Endothelial cell of umbilical vein (primary cell): Measurements from ENCODE around the gene EFHC2. TPM values are rescaled to one million over a fixed set of nuclear protein-coding genes. Genes with fewer than 3 reads are reported as not detected.

Source experiments
- BruUV-seq: library from RNA; stranded (reverse); fragments of 400-500 nt; replicated peaks from 2 replicates; lab custom pipeline; 2021; lab: Mats Ljungman, UMichigan
- CTCF ChIA-PET: fragments of 300-600, 350-600 bp; sonication (Branson Sonifier 250); formaldehyde crosslinking; loops from one replicate; lab custom pipeline; 2021; ENCODE audit warnings: antibody characterized with exemption, inconsistent platforms; lab: Charles Lee
- POLR2A ChIA-PET: fragments of 300-600, 350-600 bp; sonication (Branson Sonifier 250); formaldehyde crosslinking; loops from one replicate; lab custom pipeline; 2021; ENCODE audit warnings: antibody characterized with exemption, inconsistent platforms; lab: Charles Lee
- DNase-seq: peaks from one replicate; pipeline ENCODE4 v3.0.0-alpha.2; 2011; ENCODE audit warnings: low read depth, low spot score
- FAIRE-seq: peaks from 2 replicates; lab custom pipeline; 2011; peaks lifted over from hg19 to GRCh38; lab: Jason Lieb, UNC
- H2AFZ ChIP-seq: 2 replicates; pipeline ENCODE4 v1.6.0; 2012; ENCODE audit warnings: low read depth, low read length, control low read depth, inconsistent platforms
- H3K27ac ChIP-seq: 2 replicates; pipeline ENCODE4 v1.5.1; 2011; ENCODE audit warnings: low read depth, mild to moderate bottlenecking, control low read depth, low read length, moderate library complexity; ENCODE audit not compliant: insufficient read depth
- H3K27me3 ChIP-seq, 2 experiments: 2 replicates each; pipeline versions ENCODE4 v1.6.0 to v1.6.1; 2011; ENCODE audit warnings: low read length in 2 of 2, mixed read lengths in 1 of 2; ENCODE audit not compliant: control insufficient read depth in 2 of 2, insufficient read depth in 2 of 2
- H3K36me3 ChIP-seq, 2 experiments: 2 replicates in 1 of 2; 3 replicates in 1 of 2; pipeline ENCODE4 v1.5.1; 2011; ENCODE audit warnings: low read length in 2 of 2, mild to moderate bottlenecking in 1 of 2, moderate library complexity in 1 of 2; ENCODE audit not compliant: control insufficient read depth in 2 of 2, insufficient read depth in 2 of 2; ENCODE audit errors: extremely low read depth in 1 of 2
- H3K4me1 ChIP-seq: 3 replicates; pipeline ENCODE4 v1.5.1; 2011; ENCODE audit warnings: mild to moderate bottlenecking, low read length; ENCODE audit not compliant: control insufficient read depth, insufficient read depth; ENCODE audit errors: extremely low read depth
- H3K4me2 ChIP-seq: 2 replicates; pipeline ENCODE4 v1.6.1; 2011; ENCODE audit warnings: low read length, control low read depth, mixed read lengths; ENCODE audit not compliant: insufficient read depth
- H3K4me3 ChIP-seq, 3 experiments: fragments of 200-600 bp in 1 of 3; sonication (generic), shearing (Covaris generic) in 1 of 3; replicated peaks in 1 of 3; 2 replicates each; pipeline ENCODE4 v1.5.1; 2011 to 2016; ENCODE audit warnings: control low read depth in 3 of 3, low read length in 3 of 3, mild to moderate bottlenecking in 2 of 3, inconsistent platforms in 1 of 3, low read depth in 1 of 3, moderate library complexity in 1 of 3; ENCODE audit not compliant: insufficient read depth in 1 of 3
- H3K79me2 ChIP-seq: 2 replicates; pipeline ENCODE4 v1.6.0; 2012; ENCODE audit warnings: low read length, inconsistent platforms; ENCODE audit not compliant: control insufficient read depth, insufficient read depth
- H3K9ac ChIP-seq: replicated peaks from 2 replicates; pipeline ENCODE3; 2011; ENCODE audit warnings: low read length, control low read depth; ENCODE audit not compliant: insufficient read depth; ENCODE audit errors: extremely low read depth
- H3K9me1 ChIP-seq: replicated peaks from 3 replicates; pipeline ENCODE4 v1.6.0; 2011; ENCODE audit warnings: mild to moderate bottlenecking, low read length; ENCODE audit not compliant: control insufficient read depth, insufficient read depth; ENCODE audit errors: extremely low read depth
- H3K9me3 ChIP-seq: replicated peaks from 2 replicates; pipeline ENCODE4 v1.5.1; 2012; ENCODE audit warnings: low read length, inconsistent platforms; ENCODE audit not compliant: control insufficient read depth, insufficient read depth
- H4K20me1 ChIP-seq: replicated peaks from 2 replicates; pipeline ENCODE3; 2011; ENCODE audit warnings: mild to moderate bottlenecking, low read length; ENCODE audit not compliant: control insufficient read depth, insufficient read depth; ENCODE audit errors: extremely low read depth
- EZH2 ChIP-seq: IDR thresholded peaks from 2 replicates; pipeline ENCODE4 v1.6.1; 2012; ENCODE audit warnings: borderline replicate concordance, low read depth, mild to moderate bottlenecking, moderate library complexity, low read length, inconsistent platforms; ENCODE audit not compliant: severe bottlenecking
- FOS ChIP-seq: IDR thresholded peaks from 2 replicates; pipeline ENCODE4 v1.6.1; 2011; ENCODE audit warnings: mild to moderate bottlenecking, low read length, moderate library complexity, borderline replicate concordance; ENCODE audit not compliant: insufficient read depth
- GATA2 ChIP-seq: IDR thresholded peaks from 2 replicates; pipeline ENCODE4 v1.7.0; 2011; ENCODE audit warnings: low read depth, mild to moderate bottlenecking, moderate library complexity, mixed read lengths, low read length; ENCODE audit not compliant: insufficient read length, insufficient read depth
- JUN ChIP-seq: IDR thresholded peaks from 2 replicates; pipeline ENCODE4 v1.6.1; 2011; ENCODE audit warnings: borderline replicate concordance, low read depth; ENCODE audit not compliant: insufficient read length, insufficient read depth
- MYC ChIP-seq: IDR thresholded peaks from one replicate; pipeline ENCODE4 v1.6.1; 2011; ENCODE audit warnings: mild to moderate bottlenecking, low read depth, low read length
- POLR2A ChIP-seq: IDR thresholded peaks from 2 replicates; pipeline ENCODE4 v1.6.1; 2012; ENCODE audit warnings: low read depth, mild to moderate bottlenecking, control low read depth, low read length
- POLR2AphosphoS5 ChIP-seq: IDR thresholded peaks from 2 replicates; pipeline ENCODE4 v1.6.1; 2012; ENCODE audit warnings: low read depth, mild to moderate bottlenecking, control low read depth, low read length, moderate library complexity; ENCODE audit not compliant: insufficient read depth
- dilution Hi-C: fragments of 300-500 bp; cut with MboI; formaldehyde crosslinking; loops from one replicate; pipeline ENCODE4 v1.15.0; 2019; ENCODE audit warnings: low sequenced_read_pairs; ENCODE audit not compliant: extremely low pct_ligation_motif_present
- intact Hi-C: fragments of 100-400 bp; cut with micrococcal nuclease; formaldehyde crosslinking; loops from one replicate; pipeline ENCODE4 v1.10.0; 2022
- polyA plus RNA-seq, 4 experiments: library from polyadenylated mRNA; depleted of rRNA in 3 of 4; stranded (reverse) in 3 of 4; unstranded in 1 of 4; fragments of >200 nt; gene quantifications; 2 replicates each; pipeline versions ENCODE4 v1.2.1 to v1.2.3, GENCODE V29; 2011 to 2012; ENCODE audit warnings: missing spikeins in 1 of 4
- total RNA-seq: library from RNA; stranded (reverse); gene quantifications from 2 replicates; pipeline ENCODE4 v1.2.3, GENCODE V29; 2021
- TF ChIP-seq, protein P1 (sequence below), 2 donors: IDR thresholded peaks; 1 replicate in 1 of 2; 2 replicates in 1 of 2; pipeline ENCODE4 v1.5.1; 2011; ENCODE audit warnings: low read length in 2 of 2, mild to moderate bottlenecking in 2 of 2, moderate library complexity in 2 of 2, control low read depth in 1 of 2, inconsistent platforms in 1 of 2, low read depth in 1 of 2; ENCODE audit not compliant: insufficient read depth in 1 of 2; ENCODE audit errors: extremely low read depth in 1 of 2
- TF ChIP-seq, protein P2 (sequence below): IDR thresholded peaks from 2 replicates; pipeline ENCODE4 v1.6.1; 2011; ENCODE audit not compliant: insufficient read depth, insufficient read length

Gene EFHC2
- total and polyA plus RNA-seq, 2 donors (not counting 3 experiments of a cell fraction or from before 2014, with no cell fraction given), result not detected

DNA sequence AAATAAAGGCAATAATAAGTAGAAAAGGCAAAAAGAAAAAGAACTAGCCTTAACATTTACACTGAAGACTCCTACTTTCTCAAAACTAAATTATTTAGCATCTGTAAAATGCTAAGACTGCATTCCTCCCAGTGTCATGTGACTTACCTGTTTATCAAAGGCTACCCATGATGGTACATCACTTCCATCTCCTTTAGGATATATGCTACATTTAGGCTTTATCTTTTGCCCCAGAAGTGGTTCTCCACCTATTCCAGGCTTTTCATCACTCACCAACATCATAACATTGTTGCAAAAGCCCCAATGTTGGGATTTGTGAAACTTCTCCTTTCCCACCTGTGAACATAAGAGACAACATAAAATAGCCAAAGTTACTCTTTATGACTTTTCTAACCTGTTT is 31.1 kb downstream of the EFHC2 start:
- no peak for FAIRE-seq

More for the DNA sequence above, 31.1 kb downstream of the EFHC2 start:
- no peaks in the 10 kb centered on the region for H3K9me3 ChIP-seq
- H3K9me1 ChIP-seq, result no peaks in the 10 kb centered on the region
- ChIA-PET POLR2A (no interaction called here), CTCF (no interaction called here)
- no peak overlapping the region for H3K4me3 ChIP-seq
- H3K27me3 ChIP-seq, result no peaks in the 10 kb centered on the region
- no peaks in the 10 kb centered on the region for H3K36me3 ChIP-seq
- no peaks in the 10 kb centered on the region for H3K79me2 ChIP-seq
- intact Hi-C loops, result no loop called here
- no peaks in the 10 kb centered on the region for H4K20me1 ChIP-seq
- H3K4me2 ChIP-seq, result no peak overlapping the region
- BruUV-seq, result no TSS peak
- no peak overlapping the region for H2AFZ ChIP-seq
- no peak overlapping the region for H3K27ac ChIP-seq
- dilution Hi-C loops, result no loop called here
- DNase-seq, result no peak
- H3K4me1 ChIP-seq, result no peaks in the 10 kb centered on the region
- H3K9ac ChIP-seq, result no peak overlapping the region
- TF ChIP-seq, protein P1, sequence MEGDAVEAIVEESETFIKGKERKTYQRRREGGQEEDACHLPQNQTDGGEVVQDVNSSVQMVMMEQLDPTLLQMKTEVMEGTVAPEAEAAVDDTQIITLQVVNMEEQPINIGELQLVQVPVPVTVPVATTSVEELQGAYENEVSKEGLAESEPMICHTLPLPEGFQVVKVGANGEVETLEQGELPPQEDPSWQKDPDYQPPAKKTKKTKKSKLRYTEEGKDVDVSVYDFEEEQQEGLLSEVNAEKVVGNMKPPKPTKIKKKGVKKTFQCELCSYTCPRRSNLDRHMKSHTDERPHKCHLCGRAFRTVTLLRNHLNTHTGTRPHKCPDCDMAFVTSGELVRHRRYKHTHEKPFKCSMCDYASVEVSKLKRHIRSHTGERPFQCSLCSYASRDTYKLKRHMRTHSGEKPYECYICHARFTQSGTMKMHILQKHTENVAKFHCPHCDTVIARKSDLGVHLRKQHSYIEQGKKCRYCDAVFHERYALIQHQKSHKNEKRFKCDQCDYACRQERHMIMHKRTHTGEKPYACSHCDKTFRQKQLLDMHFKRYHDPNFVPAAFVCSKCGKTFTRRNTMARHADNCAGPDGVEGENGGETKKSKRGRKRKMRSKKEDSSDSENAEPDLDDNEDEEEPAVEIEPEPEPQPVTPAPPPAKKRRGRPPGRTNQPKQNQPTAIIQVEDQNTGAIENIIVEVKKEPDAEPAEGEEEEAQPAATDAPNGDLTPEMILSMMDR (IDR thresholded peaks at IDR 0.05; ENCODE audit: extremely low read depth in 1 of 2, insufficient read depth in 1 of 2, low read depth in 1 of 2, low read length in 2 of 2), result no peak
- TF ChIP-seq JUN (no peak), POLR2A (no peak), EZH2 (no peak), FOS (no peak), MYC (no peak), POLR2AphosphoS5 (no peak), GATA2 (no peak)
- TF ChIP-seq, protein P2, sequence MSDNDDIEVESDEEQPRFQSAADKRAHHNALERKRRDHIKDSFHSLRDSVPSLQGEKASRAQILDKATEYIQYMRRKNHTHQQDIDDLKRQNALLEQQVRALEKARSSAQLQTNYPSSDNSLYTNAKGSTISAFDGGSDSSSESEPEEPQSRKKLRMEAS, result no peak
